ENCODE results near the gene KLHL21.

KLHL21 gene

GRCh38 chr1:6632588-6633514, 30.2 kb upstream of the KLHL21 start:
- H3K4me3 ChIP-seq (ENCODE audit: low read depth, low read length): no peak overlapping the region
- no peaks in the 10 kb centered on the region for H3K4me1 ChIP-seq
- TF ChIP-seq CTCF (IDR thresholded peaks at IDR 0.05; ENCODE audit: low read depth, low read length): no peak
- H3K27me3 ChIP-seq: no peaks in the 10 kb centered on the region
- peaks cover 16% of the 10 kb centered on the region for H3K36me3 ChIP-seq
- no peaks in the 10 kb centered on the region for H3K9me3 ChIP-seq
- DNase-seq: no peak

- no peak for TF ChIP-seq CTCF (IDR thresholded peaks at IDR 0.05; ENCODE audit: low read depth, low read length)
- DNase-seq: no peak
- Histone ChIP-seq H3K36me3 (peaks cover 9% of the 10 kb centered on the region), H3K4me1 (no peaks in the 10 kb centered on the region), H3K9me3 (no peaks in the 10 kb centered on the region), H3K4me3 (ENCODE audit: low read depth, low read length) (no peak overlapping the region), H3K27me3 (no peaks in the 10 kb centered on the region)
Measured at GRCh38 chr1:6631058-6631457, 28.4 kb upstream of the KLHL21 start.

- no peak overlapping the region for H3K4me3 ChIP-seq (ENCODE audit: low read depth, low read length)
- DNase-seq: no peak
- TF ChIP-seq CTCF (IDR thresholded peaks at IDR 0.05; ENCODE audit: low read depth, low read length): no peak
- H3K4me1 ChIP-seq: no peaks in the 10 kb centered on the region
- no peaks in the 10 kb centered on the region for H3K9me3 ChIP-seq
- H3K27me3 ChIP-seq: no peaks in the 10 kb centered on the region
- H3K36me3 ChIP-seq: peaks cover 9% of the 10 kb centered on the region
Measured at GRCh38 chr1:6630027-6630426, 27.4 kb upstream of the KLHL21 start.

- no peak for DNase-seq
- peaks cover 8% of the 10 kb centered on the region for H3K36me3 ChIP-seq
Measured at GRCh38 chr1:6628971-6629479, 26.4 kb upstream of the KLHL21 start.

GRCh38 chr1:6627841-6628545, 25.3 kb upstream of the KLHL21 start:
- Histone ChIP-seq H3K36me3 (peaks cover 2% of the 10 kb centered on the region), H3K9me3 (no peaks in the 10 kb centered on the region), H3K4me3 (ENCODE audit: low read depth, low read length) (no peak overlapping the region), H3K27me3 (no peaks in the 10 kb centered on the region), H3K4me1 (no peaks in the 10 kb centered on the region)
- DNase-seq: no peak
- no peak for TF ChIP-seq CTCF (IDR thresholded peaks at IDR 0.05; ENCODE audit: low read depth, low read length)

More at GRCh38 chr1:6628971-6629479, 26.4 kb upstream of the KLHL21 start:
- Histone ChIP-seq H3K4me3 (ENCODE audit: low read depth, low read length) (no peak overlapping the region), H3K27me3 (no peaks in the 10 kb centered on the region), H3K9me3 (no peaks in the 10 kb centered on the region), H3K4me1 (no peaks in the 10 kb centered on the region)
- TF ChIP-seq CTCF (IDR thresholded peaks at IDR 0.05; ENCODE audit: low read depth, low read length): no peak

Data from BE2C (cell line).